Breast epithelium (tissue), 4 donors: ENCODE data around the gene HNRNPA2B1. TPM values are rescaled to one million over a fixed set of nuclear protein-coding genes. Genes with fewer than 3 reads are reported as not detected.

Experiments
- DNase-seq, 2 donors: peaks; one replicate each; pipeline ENCODE4 v3.0.0-alpha.2; 2019; ENCODE audit warnings: low spot score in 2 of 2
- H3K27ac ChIP-seq, 2 donors: fragments of 200-600 bp; sonication (generic) in 1 of 2; one replicate each; pipeline ENCODE4 v1.5.1; 2016 to 2019; ENCODE audit warnings: mild to moderate bottlenecking in 1 of 2
- H3K27me3 ChIP-seq, 2 donors: fragments of 200-600 bp; sonication (generic) in 1 of 2; one replicate each; pipeline versions ENCODE4 v1.5.1 to v1.6.0; 2017 to 2019; ENCODE audit warnings: control low read depth in 1 of 2, mild to moderate bottlenecking in 1 of 2
- H3K36me3 ChIP-seq: fragments of 200-600 bp; one replicate; pipeline ENCODE4 v1.5.1; 2019
- H3K4me1 ChIP-seq, 2 donors: fragments of 200-600 bp; sonication (generic); one replicate each; pipeline ENCODE4 v1.5.1; 2016 to 2019; ENCODE audit warnings: control low read depth in 1 of 2
- H3K4me3 ChIP-seq, 3 donors: fragments of 200-600 bp; sonication (generic); 1 replicate in 2 of 3; 2 replicates in 1 of 3; pipeline ENCODE4 v1.5.1; 2016 to 2019; ENCODE audit warnings: mild to moderate bottlenecking in 3 of 3, moderate library complexity in 2 of 3
- H3K9me3 ChIP-seq, 2 donors: fragments of 200-600 bp; sonication (generic) in 1 of 2; one replicate each; pipeline ENCODE4 v1.5.1; 2016 to 2019; ENCODE audit warnings: control low read depth in 1 of 2
- CTCF ChIP-seq, 3 donors: fragments of 450-650 bp; IDR thresholded peaks; one replicate each; pipeline ENCODE4 v1.5.1; 2016 to 2017; ENCODE audit warnings: antibody characterized with exemption in 3 of 3, mild to moderate bottlenecking in 3 of 3, moderate library complexity in 3 of 3
- POLR2A ChIP-seq: fragments of 450-650 bp; IDR thresholded peaks from one replicate; pipeline ENCODE4 v1.6.1; 2016; ENCODE audit warnings: antibody characterized with exemption, mild to moderate bottlenecking, moderate library complexity
- POLR2AphosphoS5 ChIP-seq, 3 donors: sonication (generic); formaldehyde crosslinking; IDR thresholded peaks; one replicate each; pipeline ENCODE4 v1.6.1; 2017; ENCODE audit warnings: antibody characterized with exemption in 3 of 3
- intact Hi-C: fragments of 100-400 bp; cut with DNase I; formaldehyde crosslinking; loops from one replicate; pipeline ENCODE4 v1.15.1; 2023; ENCODE audit warnings: low total_unique reads
- total RNA-seq, 3 donors: library from RNA; depleted of rRNA; stranded (reverse); fragments of >200 nt; gene quantifications; one replicate each; pipeline ENCODE4 v1.1.0, GENCODE V29; 2016

HNRNPA2B1 gene
- total RNA-seq, 3 donors from 2014 or later = 168 to 324 (median 282) TPM

- H3K4me1 ChIP-seq = peaks cover 5 to 21% of the 10 kb centered on the region in 2 donors
- H3K4me3 ChIP-seq = peak within 1 kb of the TSS; percentile 97 to 100 (median 100)
- H3K27me3 ChIP-seq = no peaks in the 10 kb centered on the region
- TF ChIP-seq POLR2A (no peak), CTCF (IDR thresholded peaks at IDR 0.05) (no peak), POLR2AphosphoS5 (IDR thresholded peaks at IDR 0.05) (peak; percentile 59 to 75 (median 68))
- peak within 1 kb of the TSS; percentile 100 for H3K27ac ChIP-seq
- H3K36me3 ChIP-seq = no peaks in the 10 kb centered on the region
- peak; percentile 88 to 90 for DNase-seq
- no peaks in the 10 kb centered on the region for H3K9me3 ChIP-seq
- intact Hi-C loops = loop anchor here (10.0 kb wide), 1 partner anchor 953 kb away; the partner anchor contains the start of genes HOXA3 and HOXA7
Observed at GRCh38 chr7:26201247-26202018, 887 bp upstream of the HNRNPA2B1 start, which contains the start of gene CBX3. Gene CBX3 (plus strand): TSS chr7:26201745. CDS start chr7:26202999, 1,254 bp downstream.

- H3K27ac ChIP-seq = peak overlapping the region; percentile 100
- peaks cover 2 to 21% of the 10 kb centered on the region in 2 donors for H3K4me1 ChIP-seq
- H3K36me3 ChIP-seq = no peaks in the 10 kb centered on the region
- peak overlapping the region; percentile 97 to 100 (median 100) for H3K4me3 ChIP-seq
- intact Hi-C loops = loop anchor here (10.0 kb wide), 1 partner anchor 955 kb away; the partner anchor contains the start of genes HOXA3 and HOXA7
- DNase-seq = peak; percentile 60 to 70
- no peaks in the 10 kb centered on the region for H3K27me3 ChIP-seq
- no peak for TF ChIP-seq CTCF (IDR thresholded peaks at IDR 0.05)
- TF ChIP-seq POLR2AphosphoS5 (IDR thresholded peaks at IDR 0.05) = no peak
- no peak for TF ChIP-seq POLR2A
- H3K9me3 ChIP-seq = no peaks in the 10 kb centered on the region
Observed at GRCh38 chr7:26200038-26200443, 505 bp downstream of the HNRNPA2B1 start.

GRCh38 chr7:26199301-26200037 is 1.1 kb downstream of the HNRNPA2B1 start:
- H3K4me1 ChIP-seq = peaks cover under 1 to 24% of the 10 kb centered on the region in 2 donors
- no peaks in the 10 kb centered on the region for H3K36me3 ChIP-seq
- H3K27me3 ChIP-seq = no peaks in the 10 kb centered on the region
- no peaks in the 10 kb centered on the region for H3K9me3 ChIP-seq
- peak overlapping the region; percentile 97 to 100 (median 100) for H3K4me3 ChIP-seq
- no peak for TF ChIP-seq CTCF (IDR thresholded peaks at IDR 0.05)
- TF ChIP-seq POLR2A = peak; percentile 55
- TF ChIP-seq POLR2AphosphoS5 (IDR thresholded peaks at IDR 0.05) = peak; percentile 34 to 85 (median 72)
- intact Hi-C loops = loop anchor here (10.0 kb wide), 1 partner anchor 955 kb away; the partner anchor contains the start of genes HOXA3 and HOXA7
- DNase-seq = peak; percentile 64 to 68
- H3K27ac ChIP-seq = peak overlapping the region; percentile 100

GRCh38 chr7:26198781-26199169 is 1.8 kb downstream of the HNRNPA2B1 start:
- Histone ChIP-seq H3K9me3 (no peaks in the 10 kb centered on the region), H3K36me3 (no peaks in the 10 kb centered on the region), H3K27ac (peak overlapping the region; percentile 100), H3K4me1 (peaks cover 2 to 29% of the 10 kb centered on the region in 2 donors), H3K27me3 (no peaks in the 10 kb centered on the region), H3K4me3 (peak overlapping the region; percentile 97 to 100 (median 100))
- no peak for DNase-seq
- intact Hi-C loops = no loop called here
- no peak for TF ChIP-seq POLR2A
- TF ChIP-seq POLR2AphosphoS5 (IDR thresholded peaks at IDR 0.05) = no peak
- TF ChIP-seq CTCF (IDR thresholded peaks at IDR 0.05) = no peak
